GM18507 (cell line): ENCODE measurements around the gene AP1S3.
"Not testable (repeated sequence)": the region's sequence is repeated elsewhere in the genome, so short reads cannot be mapped to it uniquely, and the experiment has no call there.

Experiments
- DNase-seq: peaks from one replicate; pipeline ENCODE4 v3.0.0; 2011; ENCODE audit warnings: low read depth; ENCODE audit not compliant: insufficient read length; ENCODE audit errors: extremely low spot score
- FAIRE-seq: peaks from 2 replicates; lab custom pipeline; 2011; peaks lifted over from hg19 to GRCh38; lab: Jason Lieb, UNC

AP1S3 gene

GRCh38 chr2:223814764-223815163 is 22.6 kb downstream of the AP1S3 start:
- FAIRE-seq: not testable (repeated sequence)

GRCh38 chr2:223813329-223813728 is 24.1 kb downstream of the AP1S3 start:
- FAIRE-seq (no peak), DNase-seq (no peak)

More at GRCh38 chr2:223814764-223815163, 22.6 kb downstream of the AP1S3 start:
- not testable (repeated sequence) for DNase-seq

GRCh38 chr2:223811757-223812156 is 25.6 kb downstream of the AP1S3 start:
- no peak for FAIRE-seq
- no peak for DNase-seq

GRCh38 chr2:223805008-223805407 is 32.4 kb downstream of the AP1S3 start:
- FAIRE-seq (peak; percentile 59), DNase-seq (no peak)

GRCh38 chr2:223801736-223802135 is 35.6 kb downstream of the AP1S3 start:
- DNase-seq (no peak), FAIRE-seq (no peak)

GRCh38 chr2:223800908-223801307 is 36.5 kb downstream of the AP1S3 start:
- DNase-seq (no peak), FAIRE-seq (peak; percentile 53)

- FAIRE-seq: peak; percentile 93
- DNase-seq: peak; percentile 46
These were observed 39.3 kb downstream of the AP1S3 start for GRCh38 chr2:223797811-223798721.

GRCh38 chr2:223797037-223797436 is 40.3 kb downstream of the AP1S3 start:
- FAIRE-seq: no peak

GRCh38 chr2:223789423-223789822 is 48.0 kb downstream of the AP1S3 start:
- FAIRE-seq (no peak), DNase-seq (no peak)

More at GRCh38 chr2:223797037-223797436, 40.3 kb downstream of the AP1S3 start:
- no peak for DNase-seq

- DNase-seq: no peak
- no peak for FAIRE-seq
These were observed 48.6 kb downstream of the AP1S3 start for GRCh38 chr2:223788826-223789225.

- not testable (repeated sequence) for DNase-seq, FAIRE-seq
These were observed 49.3 kb downstream of the AP1S3 start for GRCh38 chr2:223788106-223788505.

GRCh38 chr2:223787358-223787757 is 50.0 kb downstream of the AP1S3 start:
- FAIRE-seq (no peak), DNase-seq (no peak)

GRCh38 chr2:223786943-223787342 is 50.4 kb downstream of the AP1S3 start:
- FAIRE-seq: peak; percentile 71

GRCh38 chr2:223786236-223786635 is 51.1 kb downstream of the AP1S3 start:
- DNase-seq (no peak), FAIRE-seq (no peak)

More at GRCh38 chr2:223786943-223787342, 50.4 kb downstream of the AP1S3 start:
- DNase-seq: no peak

- no peak for DNase-seq
- FAIRE-seq: no peak
These were observed 53.1 kb downstream of the AP1S3 start for GRCh38 chr2:223784221-223784772.

- no peak for DNase-seq
- FAIRE-seq: no peak
These were observed 54.8 kb downstream of the AP1S3 start for GRCh38 chr2:223782629-223783028.

- no peak for DNase-seq
- no peak for FAIRE-seq
These were observed 55.8 kb downstream of the AP1S3 start for GRCh38 chr2:223781560-223781959.

GRCh38 chr2:223779877-223780276 is 57.5 kb downstream of the AP1S3 start:
- DNase-seq (peak; percentile 48), FAIRE-seq (peak; percentile 81)

- no peak for FAIRE-seq
These were observed 63.2 kb downstream of the AP1S3 start for GRCh38 chr2:223774193-223774592.

GRCh38 chr2:223772363-223772762 is 65.0 kb downstream of the AP1S3 start:
- DNase-seq (no peak), FAIRE-seq (no peak)

More at GRCh38 chr2:223774193-223774592, 63.2 kb downstream of the AP1S3 start:
- DNase-seq: no peak

GRCh38 chr2:223771475-223771874 is 65.9 kb downstream of the AP1S3 start:
- FAIRE-seq: no peak

More at GRCh38 chr2:223771475-223771874, 65.9 kb downstream of the AP1S3 start:
- no peak for DNase-seq
